H1 (cell line): ENCODE measurements around the gene KDM2A. TPM values are rescaled to one million over a fixed set of nuclear protein-coding genes. Genes with fewer than 3 reads are reported as not detected.

ENCODE experiments used
- RAD21 ChIP-seq, 2 experiments: IDR thresholded peaks in 1 of 2; conservative IDR thresholded peaks in 1 of 2; 2 replicates each; pipeline ENCODE4 v1.6.1; 2011; ENCODE audit warnings: low read depth in 2 of 2, low read length in 2 of 2, improper control_type of control experiment in 1 of 2, inconsistent platforms in 1 of 2, mild to moderate bottlenecking in 1 of 2, moderate library complexity in 1 of 2
- polyA plus RNA-seq, 7 experiments: library from polyadenylated mRNA; depleted of rRNA in 3 of 7; stranded (reverse) in 5 of 7; unstranded in 2 of 7; fragments of >200 nt in 5 of 7; fragments of 200-250 nt in 2 of 7; gene quantifications; 1 replicate in 5 of 7; 2 replicates in 1 of 7; 4 replicates in 1 of 7; pipeline versions ENCODE4 v1.2.1 to v1.2.3, GENCODE V29; 2011 to 2013; ENCODE audit warnings: missing spikeins in 2 of 7, mixed read lengths in 2 of 7
- total RNA-seq: library from RNA; stranded (reverse); fragmentation: NEBNext Ultra II Directional; extraction: Animal tissue kit (Norgen Biotek cat#: 25700); gene quantifications from 2 replicates; pipeline ENCODE4 v1.2.1, GENCODE V29; 2021

KDM2A gene
- total and polyA plus RNA-seq, 2 of the 8 experiments (the other 6 are each of a cell fraction or from before 2014, with no cell fraction given): 55.4 to 66.2 TPM

- no peak for TF ChIP-seq RAD21 (IDR thresholded peaks at IDR 0.05 in 1 of 2, conservative IDR thresholded peaks at IDR 0.05 in 1 of 2; ENCODE audit: low read depth in 2 of 2, low read length in 2 of 2)
- TF ChIP-seq, all 59 proteins: peak for 0
These were observed 60.9 kb downstream of the KDM2A start (continued) for GRCh38 chr11:67179892-67180490.
